GM18511 (cell line): ENCODE measurements around the gene VPS37B.
"Not testable (repeated sequence)": the region's sequence is repeated elsewhere in the genome, so short reads cannot be mapped to it uniquely, and the experiment has no call there.

Source experiments
- ATAC-seq: cut with Tn5 transposase; IDR thresholded peaks from one replicate; pipeline ENCODE4 v1.9.1; 2021; ENCODE audit warnings: mild to moderate bottlenecking, moderate library complexity; ENCODE audit not compliant: unreplicated experiment

Gene VPS37B

GRCh38 chr12:122909442-122910288 lies 13.7 kb upstream of the VPS37B start:
- ATAC-seq, result no peak

DNA sequence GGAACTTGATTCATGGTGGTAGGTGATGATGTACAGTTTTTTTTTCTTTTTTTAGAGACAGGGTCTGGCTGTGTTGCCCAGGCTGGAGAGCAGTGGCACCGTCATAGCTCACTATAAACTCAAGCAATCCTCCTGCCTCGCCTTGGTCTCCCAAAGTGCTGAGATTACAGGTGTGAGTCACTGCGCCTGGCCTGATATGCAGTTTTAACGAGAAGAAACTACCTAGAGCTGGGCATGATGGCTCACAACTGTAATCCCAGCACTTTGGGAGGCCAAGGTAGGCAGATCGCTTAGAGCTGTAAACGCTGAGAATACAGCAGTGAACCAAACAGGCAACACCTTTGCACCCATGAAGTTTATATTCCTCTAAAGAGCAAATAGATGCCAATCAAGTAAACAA lies 13.0 kb upstream of the VPS37B start:
- ATAC-seq, result no peak

GRCh38 chr12:122905258-122905657 lies 9.3 kb upstream of the VPS37B start:
- not testable (repeated sequence) for ATAC-seq

- ATAC-seq, result no peak
These were observed 7.7 kb upstream of the VPS37B start for GRCh38 chr12:122903693-122904034.

GRCh38 chr12:122902854-122903692 lies 7.1 kb upstream of the VPS37B start:
- ATAC-seq, result no peak

- no peak for ATAC-seq
These were observed 4.0 kb upstream of the VPS37B start for GRCh38 chr12:122899887-122900286.

DNA sequence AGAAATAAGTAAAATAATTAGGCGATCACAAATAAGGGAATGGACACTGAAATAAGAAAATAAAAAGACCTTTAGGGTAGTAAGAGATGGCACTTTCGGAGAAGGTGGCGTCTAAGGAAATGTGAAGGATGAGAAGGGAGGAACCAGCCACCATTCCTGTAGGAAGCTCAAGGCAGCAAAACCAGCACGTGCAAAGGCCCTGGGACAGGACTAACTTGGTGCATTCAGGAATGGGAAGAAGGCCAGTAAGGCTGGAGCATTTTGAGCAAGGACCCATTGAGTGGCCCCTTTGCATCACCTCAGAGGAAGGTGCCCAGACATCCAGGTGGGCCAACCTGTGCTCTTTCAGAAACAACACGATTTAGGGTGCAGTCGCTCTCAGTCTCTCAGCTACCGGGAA lies 738 bp upstream of the VPS37B start:
- no peak for ATAC-seq

GRCh38 chr12:122895320-122895703 lies 612 bp downstream of the VPS37B start:
- ATAC-seq, result no peak

GRCh38 chr12:122894193-122895121 lies 1.5 kb downstream of the VPS37B start:
- no peak for ATAC-seq

- no peak for ATAC-seq
These were observed 2.4 kb downstream of the VPS37B start for GRCh38 chr12:122893208-122894153.

DNA sequence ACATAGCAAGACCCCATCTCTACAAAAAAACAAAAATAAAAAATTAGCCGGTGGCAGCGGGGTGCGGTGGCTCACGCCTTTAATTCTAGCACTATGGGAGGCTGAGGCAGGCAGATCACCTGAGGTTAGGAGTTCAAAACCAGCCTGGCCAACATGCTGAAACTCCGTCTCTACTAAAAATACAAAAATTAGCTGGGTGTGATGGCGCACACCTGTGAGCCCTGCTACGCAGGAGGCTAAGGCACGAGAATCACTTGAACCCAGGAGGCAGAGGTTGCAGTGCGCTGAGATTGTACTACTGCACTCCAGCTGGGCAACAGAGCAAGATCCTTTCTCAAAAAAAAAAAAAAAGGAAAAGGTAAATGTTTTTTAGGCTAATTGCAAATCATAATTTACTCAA lies 3.2 kb downstream of the VPS37B start:
- ATAC-seq, result not testable (repeated sequence)

DNA sequence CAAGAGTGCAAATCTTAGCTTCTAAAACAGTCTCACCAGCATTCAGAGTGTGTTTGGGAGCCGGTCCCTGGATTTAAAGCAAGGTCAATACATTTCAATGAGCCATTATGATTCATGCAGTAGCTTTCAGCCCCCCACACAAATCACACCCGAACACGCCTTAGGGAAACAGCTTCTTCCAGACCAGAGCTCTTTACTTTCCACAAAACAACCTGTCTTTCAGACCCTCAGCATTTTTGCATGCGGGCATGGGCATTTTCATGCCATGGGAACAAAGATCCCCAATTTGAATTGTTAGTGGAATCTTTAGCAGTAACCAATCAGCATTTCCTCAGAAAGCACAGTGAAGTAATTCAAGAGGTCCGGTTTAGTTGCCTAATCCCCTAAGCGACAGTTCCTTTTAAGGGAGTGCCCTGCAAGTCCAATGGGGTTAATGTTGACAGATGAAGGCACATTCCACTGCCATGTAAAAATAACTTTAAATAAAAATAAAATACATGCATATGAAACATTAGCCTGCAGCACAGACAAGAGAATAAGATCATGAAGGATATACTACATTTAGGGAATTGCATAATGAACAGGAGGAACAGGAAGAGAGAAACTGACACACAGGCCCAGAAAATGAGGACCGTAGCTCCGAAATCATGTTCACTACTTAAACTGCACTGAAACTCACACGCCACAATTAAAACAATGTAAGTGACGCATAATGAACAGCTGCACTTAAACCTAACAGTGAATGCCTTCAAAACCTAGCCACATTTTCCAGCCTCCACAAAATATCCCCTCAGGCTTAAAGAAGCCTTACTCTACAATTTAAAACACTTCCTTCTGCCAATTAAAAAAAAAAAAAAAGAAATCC lies 4.0 kb downstream of the VPS37B start:
- ATAC-seq, result no peak

DNA sequence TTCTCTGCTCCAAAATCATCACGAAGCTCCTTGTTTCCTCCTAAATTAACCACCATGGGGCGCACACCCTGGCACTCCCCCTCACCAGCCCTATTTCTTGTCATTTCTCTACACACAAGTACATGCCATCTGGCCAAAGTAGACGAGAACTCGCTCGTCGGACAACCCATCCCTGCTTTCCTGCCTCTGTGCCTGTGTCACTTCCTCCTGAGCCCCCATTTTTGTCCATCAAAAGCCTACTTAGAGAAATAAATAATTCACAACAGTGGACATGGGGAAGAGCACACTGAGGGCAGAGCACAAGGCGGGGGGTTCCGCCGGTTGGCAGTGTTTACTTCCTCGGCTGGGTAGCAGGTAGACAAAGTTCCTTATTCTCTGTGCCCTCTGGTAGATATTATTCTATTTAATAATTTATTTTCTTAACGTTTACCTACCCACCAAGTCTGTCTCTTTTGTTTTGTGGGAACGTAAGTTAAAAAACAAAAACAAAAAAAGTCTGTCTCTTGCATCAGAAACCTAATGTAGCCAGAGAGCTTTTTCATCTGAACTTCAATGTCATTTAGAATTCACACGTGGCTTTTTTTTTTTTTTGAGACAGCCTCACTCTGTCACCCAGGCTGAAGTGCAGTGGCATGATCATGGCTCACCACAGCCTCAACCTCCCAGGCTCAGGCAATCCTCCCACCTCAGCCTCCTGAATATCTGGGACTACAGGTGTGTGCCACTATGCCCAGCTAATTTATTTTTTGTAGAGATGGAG lies 6.0 kb downstream of the VPS37B start:
- ATAC-seq, result no peak

- ATAC-seq, result peak; percentile 49
These were observed 7.6 kb downstream of the VPS37B start for GRCh38 chr12:122888232-122888752.

GRCh38 chr12:122887819-122888212 lies 8.1 kb downstream of the VPS37B start:
- peak; percentile 33 for ATAC-seq

GRCh38 chr12:122886851-122887818 lies 8.8 kb downstream of the VPS37B start:
- peak; percentile 91 for ATAC-seq

- no peak for ATAC-seq
These were observed 9.8 kb downstream of the VPS37B start for GRCh38 chr12:122886161-122886560.
